HPDE6-E6E7 (cell line): Measurements from ENCODE around the gene SAA2.
"Not testable (repeated sequence)": the region's sequence is repeated elsewhere in the genome, so short reads cannot be mapped to it uniquely, and the experiment has no call there.

ENCODE experiments used
- DNase-seq: peaks from one replicate; pipeline ENCODE4 v3.0.0; 2011; ENCODE audit warnings: missing footprints; ENCODE audit errors: extremely low spot score

The SAA2 gene

DNA sequence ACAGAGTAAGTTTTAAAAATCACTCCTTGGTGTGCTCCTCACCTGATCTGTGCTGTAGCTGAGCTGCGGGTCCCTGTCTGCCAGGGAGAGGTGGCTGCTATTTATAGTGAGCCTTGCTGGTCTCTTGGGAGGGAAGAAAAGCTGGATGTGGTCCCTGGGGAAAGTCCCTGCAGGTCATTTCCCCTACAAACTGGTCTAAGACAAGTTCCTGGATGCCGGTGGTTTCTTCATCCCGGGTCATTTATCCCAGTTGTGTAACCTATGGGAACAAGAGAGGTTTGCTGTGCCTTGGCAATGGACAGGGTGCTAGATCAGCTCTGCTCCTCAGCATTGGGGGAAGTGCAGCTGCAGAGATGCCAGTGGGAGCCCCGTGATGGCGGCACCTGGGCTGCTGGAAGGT lies at the start of gene SAA2:
SAA2 (minus strand) TSS at position 108 of the 400 bp plus-strand sequence. CDS start 657 bp downstream, outside the sequence.
- no peak for DNase-seq

DNA sequence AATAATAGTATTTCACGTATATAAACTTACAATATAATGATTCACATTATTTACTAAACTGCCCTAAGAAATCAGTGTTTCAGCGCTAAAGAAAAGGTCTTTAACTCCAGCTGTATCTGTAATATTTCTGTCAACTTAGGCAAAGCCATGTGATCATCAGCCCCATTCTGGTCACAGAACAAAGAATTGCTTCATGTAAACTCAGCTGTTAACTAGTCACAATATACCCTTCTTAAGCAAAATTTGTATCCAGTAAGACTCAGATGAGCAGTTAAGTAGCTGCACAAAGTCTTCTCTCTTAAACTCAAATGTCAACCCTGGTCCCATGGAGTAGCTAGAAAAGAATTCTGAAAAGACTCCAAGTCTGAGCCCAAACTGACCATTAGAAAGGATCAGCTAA lies 46.8 kb upstream of the SAA2 start:
- no peak for DNase-seq

- no peak for DNase-seq
These were observed 46.4 kb upstream of the SAA2 start for GRCh38 chr11:18294862-18295261.

- no peak for DNase-seq
These were observed 40.4 kb upstream of the SAA2 start for GRCh38 chr11:18288911-18289310.

GRCh38 chr11:18285841-18286240 lies 37.4 kb upstream of the SAA2 start:
- DNase-seq: no peak

- no peak for DNase-seq
These were observed 34.2 kb upstream of the SAA2 start for GRCh38 chr11:18282626-18283025.

GRCh38 chr11:18280438-18281045 lies 32.1 kb upstream of the SAA2 start:
- DNase-seq: no peak

- no peak for DNase-seq
These were observed 29.2 kb upstream of the SAA2 start for GRCh38 chr11:18277565-18278271.

- DNase-seq: no peak
These were observed 22.7 kb upstream of the SAA2 start for GRCh38 chr11:18271206-18271605.

- DNase-seq: no peak
These were observed 21.6 kb upstream of the SAA2 start for GRCh38 chr11:18270102-18270501.

DNA sequence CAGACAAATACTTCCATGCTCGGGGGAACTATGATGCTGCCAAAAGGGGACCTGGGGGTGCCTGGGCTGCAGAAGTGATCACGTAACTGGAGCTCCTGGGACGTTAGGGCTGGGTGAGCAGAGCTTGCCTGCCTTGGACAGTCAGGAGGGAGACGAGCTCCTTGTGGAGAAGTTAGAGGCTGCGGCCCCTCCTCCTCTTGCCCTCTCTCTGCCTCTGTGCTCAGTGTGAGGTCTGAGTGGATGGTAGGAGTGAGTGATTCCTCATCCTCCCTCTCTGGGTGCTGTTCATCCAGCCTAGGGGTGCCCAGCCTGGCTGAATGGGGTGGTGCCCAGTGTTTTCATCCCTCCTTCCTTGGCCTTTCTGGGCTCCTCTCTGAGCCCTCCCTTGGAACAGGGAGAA lies 20.8 kb upstream of the SAA2 start:
- DNase-seq: not testable (repeated sequence)

DNA sequence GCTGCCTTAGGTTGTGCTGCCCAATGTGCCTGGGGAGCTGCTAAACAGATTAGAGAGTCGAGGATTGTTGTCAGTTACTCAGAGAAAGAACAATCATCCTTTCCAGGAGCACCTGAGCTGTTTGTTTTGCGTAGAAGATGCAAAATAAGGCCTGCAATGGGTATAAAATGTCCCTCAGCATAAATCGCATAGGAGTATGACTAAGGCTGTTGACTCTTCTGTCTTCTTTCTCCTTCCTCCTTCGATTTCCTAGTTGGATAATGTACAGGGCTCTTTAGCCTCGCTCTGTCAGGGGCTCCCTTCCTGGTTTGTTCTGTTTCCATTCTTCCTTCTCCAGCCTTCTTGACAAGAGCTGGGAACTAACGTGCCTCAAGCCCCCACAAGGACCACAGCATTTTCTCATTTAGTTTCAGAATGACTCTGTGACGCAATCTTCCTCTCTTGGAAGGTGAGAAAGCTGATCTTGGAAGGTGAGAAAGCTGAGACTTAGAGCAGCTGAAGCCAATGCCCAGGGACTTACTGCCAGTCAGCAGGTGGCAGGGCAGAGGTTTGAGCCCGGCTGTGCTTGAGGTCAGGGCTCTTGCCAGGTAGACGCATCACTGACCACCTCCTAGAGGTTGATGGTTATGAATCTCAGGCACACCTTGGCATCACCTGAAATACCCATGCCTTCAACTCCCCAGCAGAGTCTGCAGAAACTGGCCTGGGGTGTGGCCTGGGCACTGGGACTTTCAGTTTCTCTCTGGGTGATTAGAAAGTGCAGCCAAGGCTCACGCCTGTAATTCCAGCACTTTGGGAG lies 19.1 kb upstream of the SAA2 start:
- not testable (repeated sequence) for DNase-seq

DNA sequence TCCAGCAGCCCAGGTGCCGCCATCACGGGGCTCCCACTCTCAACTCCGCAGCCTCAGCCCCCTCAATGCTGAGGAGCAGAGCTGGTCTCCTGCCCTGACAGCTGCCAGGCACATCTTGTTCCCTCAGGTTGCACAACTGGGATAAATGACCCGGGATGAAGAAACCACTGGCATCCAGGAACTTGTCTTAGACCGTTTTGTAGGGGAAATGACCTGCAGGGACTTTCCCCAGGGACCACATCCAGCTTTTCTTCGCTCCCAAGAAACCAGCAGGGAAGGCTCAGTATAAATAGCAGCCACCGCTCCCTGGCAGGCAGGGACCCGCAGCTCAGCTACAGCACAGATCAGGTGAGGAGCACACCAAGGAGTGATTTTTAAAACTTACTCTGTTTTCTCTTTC lies 17.5 kb upstream of the SAA2 start, which contains the start of gene SAA1:
SAA1 (plus strand) TSS at position 316 of the 400 bp plus-strand sequence. CDS start 624 bp downstream, outside the sequence.
- no peak for DNase-seq

DNA sequence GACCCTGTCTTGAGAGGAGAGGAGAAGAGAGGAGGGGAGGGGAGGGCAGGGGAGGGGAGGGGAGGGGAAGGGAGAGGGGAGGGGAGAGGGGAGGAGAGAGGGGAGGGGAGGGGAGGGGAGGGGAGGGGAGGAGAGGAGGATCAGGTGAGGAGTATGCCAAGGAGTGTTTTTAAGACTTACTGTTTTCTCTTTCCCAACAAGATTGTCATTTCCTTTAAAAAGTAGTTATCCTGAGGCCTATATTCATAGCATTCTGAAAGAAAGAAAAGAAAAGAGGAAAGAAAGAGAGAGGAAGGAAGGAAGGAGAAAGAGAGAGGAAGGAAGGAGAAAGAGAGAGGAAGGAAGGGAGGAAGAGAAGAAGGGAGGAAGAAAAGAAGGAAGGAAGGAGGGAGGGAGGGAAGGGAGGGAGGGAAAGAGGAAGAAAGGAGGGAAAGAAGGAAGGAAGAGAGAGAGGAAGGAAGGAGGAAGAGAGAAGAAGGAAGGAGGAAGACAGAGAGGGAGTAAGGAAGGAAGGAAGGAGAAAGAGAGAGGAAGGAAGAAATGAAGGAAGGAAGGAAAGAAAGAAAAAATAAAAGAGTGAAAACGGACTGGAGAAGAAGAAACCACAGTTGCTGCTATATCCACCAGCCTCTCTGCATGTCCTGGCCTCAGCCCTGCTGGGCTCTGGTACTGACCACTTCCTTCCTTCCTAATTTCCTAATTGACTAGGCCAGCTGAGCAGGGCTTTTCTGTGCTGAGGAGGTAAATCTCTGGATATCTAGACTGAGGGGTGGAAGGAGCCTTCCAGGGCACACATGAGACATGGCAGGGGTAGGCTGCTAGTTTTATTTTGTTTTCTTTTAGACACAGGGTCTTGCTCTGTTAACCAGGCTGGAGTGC lies 16.4 kb upstream of the SAA2 start:
- DNase-seq: no peak

GRCh38 chr11:18264035-18264434 lies 15.6 kb upstream of the SAA2 start:
- DNase-seq: no peak

GRCh38 chr11:18262681-18263350 lies 14.3 kb upstream of the SAA2 start:
- not testable (repeated sequence) for DNase-seq

GRCh38 chr11:18261721-18262120 lies 13.3 kb upstream of the SAA2 start:
- DNase-seq: no peak

GRCh38 chr11:18259259-18259658 lies 10.8 kb upstream of the SAA2 start:
- no peak for DNase-seq

DNA sequence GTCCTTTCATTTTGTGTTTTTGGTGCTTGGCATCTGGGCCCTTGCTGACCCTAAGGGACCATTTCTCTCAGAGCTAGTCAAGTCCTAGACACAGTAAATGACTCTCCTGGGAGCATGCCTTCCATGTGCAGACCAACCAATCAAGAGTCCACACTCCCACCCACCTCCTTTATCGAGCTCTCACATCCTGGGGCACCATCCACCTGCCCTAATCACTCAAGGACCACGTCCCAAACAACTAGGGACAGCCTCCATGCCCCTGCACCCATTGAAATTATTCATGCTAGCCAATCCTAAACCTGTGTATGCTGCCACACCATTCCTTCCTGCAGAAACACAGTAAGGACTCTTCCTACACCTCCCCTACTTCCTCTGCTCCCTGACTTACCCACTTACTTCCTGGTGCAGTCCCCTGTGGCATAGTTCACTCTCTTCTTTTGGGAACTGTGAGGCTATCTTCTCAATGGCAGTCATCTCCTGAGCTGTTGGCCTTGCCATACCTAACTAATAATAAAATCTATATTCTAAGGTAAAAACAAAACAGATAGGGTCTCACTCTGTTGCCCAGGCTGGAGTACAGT lies 6.4 kb upstream of the SAA2 start:
- DNase-seq: no peak

- no peak for DNase-seq
These were observed 5.4 kb upstream of the SAA2 start for GRCh38 chr11:18253778-18254338.
